IMR-90 (cell line): Measurements from ENCODE around the gene ESPL1. TPM values are rescaled to one million over a fixed set of nuclear protein-coding genes. Genes with fewer than 3 reads are reported as not detected.
A peak's percentile ranks its signal among the peaks of the same experiment; 100 is the strongest.

Experiments
- ATAC-seq: fragments of 200-7000 bp; cut with Tn5 transposase; 2 replicates; pipeline ENCODE4 v1.9.1; 2020; ENCODE audit warnings: low read depth, mild to moderate bottlenecking, moderate library complexity
- BruUV-seq: library from RNA; stranded (reverse); fragments of 400-500 nt; replicated peaks from 2 replicates; lab custom pipeline; 2021; lab: Mats Ljungman, UMichigan
- CTCF ChIA-PET: fragments of 300-600 bp; formaldehyde crosslinking; extraction: SDS; loops from one replicate; lab custom pipeline; 2021; ENCODE audit warnings: antibody characterized with exemption; lab: Yijun Ruan, JAX
- POLR2A ChIA-PET: fragments of 300-600 bp; sonication (Branson Sonifier 250); formaldehyde crosslinking; loops from one replicate; lab custom pipeline; 2022; ENCODE audit warnings: antibody characterized with exemption; ENCODE audit not compliant: unreplicated experiment; lab: Charles Lee
- DNase-seq: peaks from one replicate; pipeline ENCODE4 v3.0.0; 2013
- H2AFZ ChIP-seq: replicated peaks from 2 replicates; pipeline ENCODE3; 2013; ENCODE audit warnings: low read length, mild to moderate bottlenecking; ENCODE audit not compliant: poor library complexity
- H2AK5ac ChIP-seq: 2 replicates; pipeline ENCODE4 v1.6.1; 2013; ENCODE audit warnings: low read depth, low read length, inconsistent platforms
- H2AK9ac ChIP-seq: replicated peaks from 2 replicates; pipeline ENCODE3; 2013; ENCODE audit warnings: mild to moderate bottlenecking, low read depth, low read length, moderate library complexity; ENCODE audit not compliant: poor library complexity
- H2BK120ac ChIP-seq: 2 replicates; pipeline ENCODE4 v1.6.1; 2013; ENCODE audit warnings: low read depth, low read length, inconsistent platforms
- H2BK15ac ChIP-seq: 3 replicates; pipeline ENCODE4 v1.6.1; 2013; ENCODE audit warnings: low read depth, low read length, inconsistent platforms
- H2BK20ac ChIP-seq: 2 replicates; pipeline ENCODE4 v1.6.1; 2013; ENCODE audit warnings: low read depth, mild to moderate bottlenecking, inconsistent platforms, low read length, moderate library complexity
- H2BK5ac ChIP-seq: 2 replicates; pipeline ENCODE4 v1.6.1; 2013; ENCODE audit warnings: mild to moderate bottlenecking, low read depth, low read length, inconsistent platforms; ENCODE audit not compliant: poor library complexity, severe bottlenecking
- H3K14ac ChIP-seq: replicated peaks from 2 replicates; pipeline ENCODE4 v1.6.1; 2013; ENCODE audit warnings: low read depth, low read length, inconsistent platforms
- H3K18ac ChIP-seq: 2 replicates; pipeline ENCODE4 v1.6.1; 2013; ENCODE audit warnings: low read depth, low read length, control low read depth
- H3K23ac ChIP-seq: 2 replicates; pipeline ENCODE4 v1.6.1; 2013; ENCODE audit warnings: low read depth, low read length, inconsistent platforms
- H3K27ac ChIP-seq: 2 replicates; pipeline ENCODE4 v1.5.1; 2013; ENCODE audit warnings: mild to moderate bottlenecking, control low read depth, low read length; ENCODE audit not compliant: insufficient read depth
- H3K27me3 ChIP-seq: 2 replicates; pipeline ENCODE4 v1.6.1; 2013; ENCODE audit warnings: low read length; ENCODE audit not compliant: control insufficient read depth, insufficient read depth
- H3K36me3 ChIP-seq: 2 replicates; pipeline ENCODE4 v1.6.1; 2013; ENCODE audit warnings: low read length, mixed read lengths; ENCODE audit not compliant: control insufficient read depth, insufficient read depth
- H3K4ac ChIP-seq: 2 replicates; pipeline ENCODE4 v1.6.1; 2013; ENCODE audit warnings: low read depth, low read length, inconsistent platforms
- H3K4me1 ChIP-seq: 2 replicates; pipeline ENCODE4 v1.6.1; 2013; ENCODE audit warnings: low read length, mixed read lengths; ENCODE audit not compliant: control insufficient read depth, insufficient read depth
- H3K4me2 ChIP-seq: 2 replicates; pipeline ENCODE4 v1.6.1; 2013; ENCODE audit warnings: low read depth, mild to moderate bottlenecking, control low read depth, low read length, moderate library complexity
- H3K4me3 ChIP-seq: 2 replicates; pipeline ENCODE4 v1.5.1; 2013; ENCODE audit warnings: low read depth, mild to moderate bottlenecking, control low read depth, low read length, moderate library complexity; ENCODE audit not compliant: insufficient read depth
- H3K56ac ChIP-seq: 2 replicates; pipeline ENCODE4 v1.6.1; 2013; ENCODE audit warnings: low read length, inconsistent platforms; ENCODE audit not compliant: insufficient read depth; ENCODE audit errors: extremely low read depth
- H3K79me1 ChIP-seq, 2 experiments: 2 replicates each; pipeline ENCODE4 v1.6.1; 2013; ENCODE audit warnings: low read length in 2 of 2, inconsistent platforms in 1 of 2, low read depth in 1 of 2
- H3K9ac ChIP-seq: 2 replicates; pipeline ENCODE4 v1.6.1; 2013; ENCODE audit warnings: low read depth, low read length, control low read depth
- H3K9me1 ChIP-seq: 2 replicates; pipeline ENCODE4 v1.6.1; 2013; ENCODE audit warnings: low read length, inconsistent platforms; ENCODE audit not compliant: insufficient read depth
- H3K9me3 ChIP-seq: 2 replicates; pipeline ENCODE4 v1.6.1; 2013; ENCODE audit warnings: low read length; ENCODE audit not compliant: control insufficient read depth, insufficient read depth
- H4K20me1 ChIP-seq: 2 replicates; pipeline ENCODE4 v1.6.1; 2013; ENCODE audit warnings: low read length, inconsistent platforms; ENCODE audit not compliant: insufficient read depth
- H4K5ac ChIP-seq: 2 replicates; pipeline ENCODE4 v1.6.1; 2013; ENCODE audit warnings: mild to moderate bottlenecking, low read depth, low read length, control low read depth
- H4K8ac ChIP-seq, 2 experiments: 2 replicates each; pipeline ENCODE4 v1.6.1; 2013; ENCODE audit warnings: low read depth in 2 of 2, low read length in 2 of 2, control low read depth in 1 of 2, inconsistent platforms in 1 of 2
- H4K91ac ChIP-seq: 2 replicates; pipeline ENCODE4 v1.6.1; 2013; ENCODE audit warnings: low read depth, low read length, inconsistent platforms; ENCODE audit not compliant: insufficient read depth
- BHLHE40 ChIP-seq: fragments of 150-350 bp; IDR thresholded peaks from 2 replicates; pipeline ENCODE4 v1.6.1; 2016; ENCODE audit warnings: mild to moderate bottlenecking, low read depth, low read length
- CEBPB ChIP-seq: IDR thresholded peaks from 2 replicates; pipeline ENCODE4 v1.6.1; 2012; ENCODE audit warnings: low read depth, low read length, improper control_type of control experiment
- CHD1 ChIP-seq: IDR thresholded peaks from 2 replicates; pipeline ENCODE4 v1.6.1; 2012; ENCODE audit warnings: low read depth, low read length, improper control_type of control experiment
- FOS ChIP-seq: fragments of 150-350 bp; IDR thresholded peaks from 2 replicates; pipeline ENCODE4 v1.6.1; 2016; ENCODE audit warnings: low read depth, low read length
- MAFK ChIP-seq: IDR thresholded peaks from 2 replicates; pipeline ENCODE4 v1.6.1; 2012; ENCODE audit warnings: low read depth, low read length, improper control_type of control experiment
- MAZ ChIP-seq: IDR thresholded peaks from 2 replicates; pipeline ENCODE4 v1.6.1; 2012; ENCODE audit warnings: low read depth, mild to moderate bottlenecking, low read length, improper control_type of control experiment, moderate library complexity, borderline replicate concordance
- MXI1 ChIP-seq: IDR thresholded peaks from 2 replicates; pipeline ENCODE4 v1.6.1; 2012; ENCODE audit warnings: low read depth, mild to moderate bottlenecking, low read length, moderate library complexity, borderline replicate concordance
- NFE2L2 ChIP-seq: fragments of 150-350 bp; IDR thresholded peaks from 2 replicates; pipeline ENCODE4 v1.6.1; 2016; ENCODE audit warnings: low read depth, mild to moderate bottlenecking, low read length
- POLR2A ChIP-seq: IDR thresholded peaks from 2 replicates; pipeline ENCODE4 v1.6.1; 2012; ENCODE audit warnings: mild to moderate bottlenecking, low read depth, low read length
- RFX5 ChIP-seq: IDR thresholded peaks from 2 replicates; pipeline ENCODE4 v1.8.0; 2012; ENCODE audit warnings: low read depth, mild to moderate bottlenecking, low read length, moderate library complexity
- SMC3 ChIP-seq: fragments of 150-350 bp; IDR thresholded peaks from 2 replicates; pipeline ENCODE4 v1.6.1; 2016; ENCODE audit warnings: low read depth, mild to moderate bottlenecking, antibody characterized with exemption, low read length, moderate library complexity
- WGBS, 2 experiments: methylation state at CpG; one replicate each; pipeline versions ENCODE4 v1.1.5 to v1.1.7; 2013; ENCODE audit warnings: missing lambda C conversion rate in 2 of 2; ENCODE audit not compliant: insufficient read length in 1 of 2; ENCODE audit errors: extremely low coverage in 2 of 2; 5-methylcytosine and 5-hydroxymethylcytosine counted together
- dilution Hi-C: fragments of 300-500 bp; cut with HindIII; formaldehyde crosslinking; loops from one replicate; pipeline ENCODE4 v1.14.3; 2018; ENCODE audit warnings: low sequenced_read_pairs; ENCODE audit not compliant: unreplicated experiment
- in situ Hi-C: fragments of 300-500 bp; cut with MboI; formaldehyde crosslinking; loops from 3 replicates; pipeline ENCODE4 v1.14.3; 2019; ENCODE audit warnings: low sequenced_read_pairs, inconsistent platforms, mixed read lengths
- intact Hi-C: fragments of 100-400 bp; cut with micrococcal nuclease; formaldehyde crosslinking; loops from 2 replicates; pipeline ENCODE4 v1.10.0; 2022
- polyA plus RNA-seq, 3 experiments: library from polyadenylated mRNA; depleted of rRNA; stranded (reverse); fragments of >200 nt; gene quantifications; 2 replicates each; pipeline ENCODE4 v1.2.3, GENCODE V29; 2012; ENCODE audit warnings: low replicate concordance in 1 of 3
- total RNA-seq: library from RNA; depleted of rRNA; stranded (reverse); fragments of >200 nt; gene quantifications from 2 replicates; pipeline ENCODE4 v1.2.3, GENCODE V29; 2012
- TF ChIP-seq, protein P1 (sequence below): fragments of 150-350 bp; IDR thresholded peaks from 2 replicates; pipeline ENCODE4 v1.6.1; 2017; ENCODE audit warnings: mild to moderate bottlenecking, antibody characterized with exemption, low read length, low read depth
- TF ChIP-seq, protein P2 (sequence below): conservative IDR thresholded peaks from 2 replicates; pipeline ENCODE4 v1.5.1; 2012; ENCODE audit warnings: mild to moderate bottlenecking, low read depth, low read length, improper control_type of control experiment
- TF ChIP-seq, protein P3 (sequence below): fragments of 150-350 bp; IDR thresholded peaks from 2 replicates; pipeline ENCODE4 v1.6.1; 2016; ENCODE audit warnings: low read depth, mild to moderate bottlenecking, low read length, moderate library complexity, borderline replicate concordance

Gene ESPL1
- total and polyA plus RNA-seq, 2 of the 4 experiments (the other 2 are of a cell fraction), result 6.5 to 9.2 TPM

DNA sequence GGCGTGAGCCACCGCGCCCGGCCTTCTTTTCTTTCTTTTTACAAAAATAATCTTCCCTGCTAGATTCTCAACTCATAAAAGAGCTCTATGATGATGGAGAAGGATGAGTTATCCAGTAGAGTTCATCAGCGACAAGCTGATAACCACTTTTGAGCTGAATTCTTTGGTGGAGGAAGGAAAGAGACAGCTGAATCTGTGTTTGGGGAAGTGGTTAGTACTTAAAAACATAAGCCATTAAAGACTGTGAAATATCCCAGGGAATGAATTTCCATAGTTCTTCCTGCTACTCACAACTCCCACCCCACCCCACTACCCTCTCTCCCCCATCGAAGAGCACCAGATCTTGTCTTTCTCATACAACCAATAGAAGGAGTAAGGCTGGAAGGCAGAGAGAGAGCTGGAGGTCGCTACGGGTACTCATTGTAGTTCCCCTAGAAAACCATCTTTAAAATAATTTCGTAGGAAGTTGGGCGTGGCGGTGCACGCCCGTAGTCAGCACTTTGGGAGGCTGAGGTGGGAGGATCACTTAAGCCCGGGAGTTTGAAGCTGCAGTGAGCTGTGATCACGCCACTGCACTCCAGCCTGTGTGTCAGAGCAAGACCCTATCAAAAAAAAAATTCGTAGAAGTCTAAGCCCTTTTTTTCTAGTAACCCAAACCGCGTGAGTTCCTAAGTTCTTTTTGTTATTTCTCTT is 647 bp upstream of the ESPL1 start:
- Histone ChIP-seq H2AK5ac (peak overlapping the region; percentile 9; the same call in 1 of the 2 replicates), H3K4ac (peak overlapping the region; percentile 79; the same call in 1 of the 2 replicates), H4K91ac (no peak overlapping the region; the same call in 1 of the 2 replicates), H3K4me2 (peak overlapping the region; percentile 90), H2BK120ac (peak overlapping the region; percentile 59), H3K18ac (no peak overlapping the region), H3K9me3 (no peaks in the 10 kb centered on the region), H3K27me3 (no peaks in the 10 kb centered on the region), H3K56ac (no peak overlapping the region), H4K20me1 (no peaks in the 10 kb centered on the region; the same call in 1 of the 2 replicates), H3K4me3 (peak overlapping the region; percentile 90), H4K8ac (peak overlapping the region; percentile 83 to 95), H3K79me1 (peaks cover 31 to 40% of the 10 kb centered on the region in 2 experiments), H2BK5ac (peak overlapping the region; percentile 17), H3K23ac (peak overlapping the region; percentile 58; the same call in 1 of the 2 replicates), H2AFZ (peak overlapping the region; percentile 99), H3K14ac (peak overlapping the region; percentile 90), H3K36me3 (0 out of 2 replicates have a peak, but pooled peaks cover 2% of the 10 kb centered on the region), H3K9ac (peak overlapping the region; percentile 62; the same call in 1 of the 2 replicates), H2BK15ac (0 out of 3 replicates have a peak overlapping the region, but pooled peaks have one; percentile 33), H2AK9ac (no peak overlapping the region), H3K27ac (no peak overlapping the region), H4K5ac (peak overlapping the region; percentile 73; the same call in 1 of the 2 replicates), H2BK20ac (no peak overlapping the region), H3K4me1 (peaks cover 7% of the 10 kb centered on the region; the same call in 1 of the 2 replicates), H3K9me1 (peaks cover 14% of the 10 kb centered on the region)
- ChIA-PET CTCF (interaction anchor here (0.7 to 1.6 kb wide), 3 partner anchors 11 to 13 kb away, joined by 3 to 6 read pairs (median 4); no protein-coding TSS in a partner anchor), POLR2A (no interaction called here)
- ATAC-seq, result no peak
- intact Hi-C loops (no loop called here), in situ Hi-C loops (no loop called here), dilution Hi-C loops (no loop called here)
- DNase-seq, result no peak
- WGBS, 2 experiments, result no CpG with 5 or more reads among the region's 18 CpGs
- BruUV-seq, result no TSS peak
- TF ChIP-seq MAFK, result no peak
- TF ChIP-seq FOS, result no peak
- TF ChIP-seq, protein P1, sequence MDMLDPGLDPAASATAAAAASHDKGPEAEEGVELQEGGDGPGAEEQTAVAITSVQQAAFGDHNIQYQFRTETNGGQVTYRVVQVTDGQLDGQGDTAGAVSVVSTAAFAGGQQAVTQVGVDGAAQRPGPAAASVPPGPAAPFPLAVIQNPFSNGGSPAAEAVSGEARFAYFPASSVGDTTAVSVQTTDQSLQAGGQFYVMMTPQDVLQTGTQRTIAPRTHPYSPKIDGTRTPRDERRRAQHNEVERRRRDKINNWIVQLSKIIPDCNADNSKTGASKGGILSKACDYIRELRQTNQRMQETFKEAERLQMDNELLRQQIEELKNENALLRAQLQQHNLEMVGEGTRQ, result no peak
- TF ChIP-seq BHLHE40, result no peak
- TF ChIP-seq CEBPB, result no peak
- no peak for TF ChIP-seq POLR2A
- no peak for TF ChIP-seq MXI1
- TF ChIP-seq SMC3, result no peak
- no peak for TF ChIP-seq CHD1
- TF ChIP-seq, protein P2, sequence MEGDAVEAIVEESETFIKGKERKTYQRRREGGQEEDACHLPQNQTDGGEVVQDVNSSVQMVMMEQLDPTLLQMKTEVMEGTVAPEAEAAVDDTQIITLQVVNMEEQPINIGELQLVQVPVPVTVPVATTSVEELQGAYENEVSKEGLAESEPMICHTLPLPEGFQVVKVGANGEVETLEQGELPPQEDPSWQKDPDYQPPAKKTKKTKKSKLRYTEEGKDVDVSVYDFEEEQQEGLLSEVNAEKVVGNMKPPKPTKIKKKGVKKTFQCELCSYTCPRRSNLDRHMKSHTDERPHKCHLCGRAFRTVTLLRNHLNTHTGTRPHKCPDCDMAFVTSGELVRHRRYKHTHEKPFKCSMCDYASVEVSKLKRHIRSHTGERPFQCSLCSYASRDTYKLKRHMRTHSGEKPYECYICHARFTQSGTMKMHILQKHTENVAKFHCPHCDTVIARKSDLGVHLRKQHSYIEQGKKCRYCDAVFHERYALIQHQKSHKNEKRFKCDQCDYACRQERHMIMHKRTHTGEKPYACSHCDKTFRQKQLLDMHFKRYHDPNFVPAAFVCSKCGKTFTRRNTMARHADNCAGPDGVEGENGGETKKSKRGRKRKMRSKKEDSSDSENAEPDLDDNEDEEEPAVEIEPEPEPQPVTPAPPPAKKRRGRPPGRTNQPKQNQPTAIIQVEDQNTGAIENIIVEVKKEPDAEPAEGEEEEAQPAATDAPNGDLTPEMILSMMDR, result no peak
- TF ChIP-seq RFX5, result no peak
- TF ChIP-seq, protein P3, sequence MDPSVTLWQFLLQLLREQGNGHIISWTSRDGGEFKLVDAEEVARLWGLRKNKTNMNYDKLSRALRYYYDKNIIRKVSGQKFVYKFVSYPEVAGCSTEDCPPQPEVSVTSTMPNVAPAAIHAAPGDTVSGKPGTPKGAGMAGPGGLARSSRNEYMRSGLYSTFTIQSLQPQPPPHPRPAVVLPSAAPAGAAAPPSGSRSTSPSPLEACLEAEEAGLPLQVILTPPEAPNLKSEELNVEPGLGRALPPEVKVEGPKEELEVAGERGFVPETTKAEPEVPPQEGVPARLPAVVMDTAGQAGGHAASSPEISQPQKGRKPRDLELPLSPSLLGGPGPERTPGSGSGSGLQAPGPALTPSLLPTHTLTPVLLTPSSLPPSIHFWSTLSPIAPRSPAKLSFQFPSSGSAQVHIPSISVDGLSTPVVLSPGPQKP, result no peak
- TF ChIP-seq MAZ, result no peak
- no peak for TF ChIP-seq NFE2L2
